ENCODE results near the gene TPM2.

The TPM2 gene

GRCh38 chr9:35689542-35690293 is at the start of gene TPM2:
Gene TPM2, minus strand, starts transcription at chr9:35689925. Its CDS starts 108 bp downstream, at chr9:35689817.
- DNase-seq = no peak

GRCh38 chr9:35738924-35739323 is 49.2 kb upstream of the TPM2 start:
- no peak for DNase-seq

- no peak for DNase-seq
Measured at GRCh38 chr9:35738186-35738585, 48.5 kb upstream of the TPM2 start.

- DNase-seq = no peak
Measured at GRCh38 chr9:35737143-35737542, 47.4 kb upstream of the TPM2 start.

GRCh38 chr9:35736201-35736633 is 46.5 kb upstream of the TPM2 start:
- peak; percentile 66 to 74 for DNase-seq

- no peak for DNase-seq
Measured at GRCh38 chr9:35734096-35734495, 44.4 kb upstream of the TPM2 start.

GRCh38 chr9:35732800-35733541 is 43.2 kb upstream of the TPM2 start:
- DNase-seq = peak; percentile 21 to 23

GRCh38 chr9:35732185-35732799 is 42.6 kb upstream of the TPM2 start, which contains the start of the genes CREB3 and TLN1:
Gene CREB3, plus strand, starts transcription at chr9:35732666. Its CDS starts 107 bp downstream, at chr9:35732773.
Gene TLN1, minus strand, starts transcription at chr9:35732195. Its CDS starts 6,501 bp downstream, at chr9:35725694.
- DNase-seq = peak; percentile 94 to 95

- no peak for DNase-seq
Measured at GRCh38 chr9:35731415-35732184, 41.9 kb upstream of the TPM2 start.

GRCh38 chr9:35730486-35730854 is 40.7 kb upstream of the TPM2 start:
- DNase-seq = no peak

GRCh38 chr9:35729700-35730485 is 40.2 kb upstream of the TPM2 start:
- peak in 1 of 2 donors; percentile 21 for DNase-seq

- no peak for DNase-seq
Measured at GRCh38 chr9:35729101-35729500, 39.4 kb upstream of the TPM2 start.

- DNase-seq = no peak
Measured at GRCh38 chr9:35728041-35728971, 38.6 kb upstream of the TPM2 start.

- DNase-seq = no peak
Measured at GRCh38 chr9:35727676-35728040, 37.9 kb upstream of the TPM2 start.

- DNase-seq = no peak
Measured at GRCh38 chr9:35726931-35727330, 37.2 kb upstream of the TPM2 start.

- DNase-seq = no peak
Measured at GRCh38 chr9:35725362-35725761, 35.6 kb upstream of the TPM2 start.

- DNase-seq = no peak
Measured at GRCh38 chr9:35723908-35724307, 34.2 kb upstream of the TPM2 start.

- no peak for DNase-seq
Measured at GRCh38 chr9:35723426-35723825, 33.7 kb upstream of the TPM2 start.

- DNase-seq = no peak
Measured at GRCh38 chr9:35719546-35719945, 29.8 kb upstream of the TPM2 start.

GRCh38 chr9:35718721-35719511 is 29.2 kb upstream of the TPM2 start:
- DNase-seq = no peak
